GM23338 (cell line): ENCODE results near the gene GRIK4. TPM values are rescaled to one million over a fixed set of nuclear protein-coding genes. Genes with fewer than 3 reads are reported as not detected.

Experiments used
- ATAC-seq: fragments of 200-7000 bp; cut with Tn5 transposase; 3 replicates; pipeline ENCODE4 v1.9.1; 2020
- DNase-seq: peaks from one replicate; pipeline ENCODE4 v3.0.0-alpha.2; 2015; ENCODE audit warnings: low spot score
- H2AFZ ChIP-seq: fragments of 200-600 bp; sonication (generic); 2 replicates; pipeline ENCODE4 v1.8.0; 2016; ENCODE audit warnings: antibody characterized with exemption, mild to moderate bottlenecking, moderate library complexity
- H3F3A ChIP-seq: fragments of 200-600 bp; sonication (generic); replicated peaks from 2 replicates; pipeline ENCODE4 v1.8.0; 2017; ENCODE audit warnings: antibody characterized with exemption, mixed run types, low read depth
- H3K27ac ChIP-seq: fragments of 200-600 bp; sonication (generic); 2 replicates; pipeline ENCODE4 v1.6.1; 2016; ENCODE audit warnings: low read depth
- H3K27me3 ChIP-seq: fragments of 200-600 bp; sonication (generic); 2 replicates; pipeline ENCODE4 v1.8.0; 2016; ENCODE audit warnings: mild to moderate bottlenecking, mixed run types, moderate library complexity; ENCODE audit not compliant: insufficient read depth
- H3K36me3 ChIP-seq: fragments of 200-600 bp; sonication (generic); 2 replicates; pipeline ENCODE4 v1.8.0; 2016; ENCODE audit warnings: mild to moderate bottlenecking; ENCODE audit not compliant: insufficient read depth
- H3K4me1 ChIP-seq: fragments of 200-600 bp; sonication (generic); 2 replicates; pipeline ENCODE4 v1.8.0; 2016; ENCODE audit warnings: mild to moderate bottlenecking, moderate library complexity; ENCODE audit not compliant: insufficient read depth
- H3K4me2 ChIP-seq: fragments of 200-600 bp; sonication (generic); 2 replicates; pipeline ENCODE4 v1.7.1; 2017; ENCODE audit warnings: mixed run types
- H3K4me3 ChIP-seq: fragments of 200-600 bp; sonication (generic); 2 replicates; pipeline ENCODE4 v1.6.1; 2016; ENCODE audit warnings: mixed run types
- H3K79me2 ChIP-seq: fragments of 200-600 bp; sonication (generic); replicated peaks from 2 replicates; pipeline ENCODE4 v1.8.0; 2017; ENCODE audit warnings: mild to moderate bottlenecking; ENCODE audit not compliant: insufficient read depth
- H3K9me2 ChIP-seq: fragments of 200-600 bp; sonication (generic); 2 replicates; pipeline ENCODE4 v1.8.0; 2017; ENCODE audit not compliant: insufficient read depth
- H4K20me1 ChIP-seq: fragments of 200-600 bp; sonication (generic); replicated peaks from 2 replicates; pipeline ENCODE4 v1.8.0; 2017; ENCODE audit warnings: mild to moderate bottlenecking; ENCODE audit not compliant: insufficient read depth
- H3K27ac Mint-ChIP-seq: 2 replicates; pipeline ENCODE4 v1.8.0; 2020; ENCODE audit warnings: inconsistent platforms, mild to moderate bottlenecking, moderate library complexity, mixed read lengths
- H3K27me3 Mint-ChIP-seq: 3 replicates; pipeline ENCODE4 v1.8.0; 2022; ENCODE audit warnings: low read depth, mild to moderate bottlenecking, moderate library complexity, mixed read lengths, inconsistent platforms; ENCODE audit not compliant: insufficient read depth, poor library complexity
- H3K36me3 Mint-ChIP-seq: 3 replicates; pipeline ENCODE4 v1.8.0; 2021; ENCODE audit warnings: low read depth, mild to moderate bottlenecking, inconsistent platforms, moderate library complexity, mixed read lengths
- H3K4me1 Mint-ChIP-seq: 3 replicates; pipeline ENCODE4 v1.8.0; 2020; ENCODE audit warnings: mild to moderate bottlenecking, inconsistent platforms, mixed read lengths
- H3K4me3 Mint-ChIP-seq: 3 replicates; pipeline ENCODE4 v1.8.0; 2021; ENCODE audit warnings: moderate library complexity, mild to moderate bottlenecking, inconsistent platforms, mixed read lengths
- H3K9me3 Mint-ChIP-seq: 3 replicates; pipeline ENCODE4 v1.8.0; 2020; ENCODE audit warnings: moderate library complexity, mild to moderate bottlenecking, inconsistent platforms, mixed read lengths
- CTCF ChIP-seq, 2 experiments: fragments of 200-600 bp in 1 of 2; sonication (generic) in 1 of 2; conservative IDR thresholded peaks; 2 replicates each; pipeline versions ENCODE4 v1.5.1 to v1.6.1; 2016 to 2017; ENCODE audit warnings: antibody characterized with exemption in 2 of 2, low read depth in 2 of 2, mild to moderate bottlenecking in 2 of 2, moderate library complexity in 1 of 2
- NANOG ChIP-seq: IDR thresholded peaks from 2 replicates; pipeline ENCODE4 v1.6.1; 2016; ENCODE audit warnings: antibody characterized with exemption, borderline replicate concordance
- REST ChIP-seq: IDR thresholded peaks from one replicate; pipeline ENCODE4 v1.6.1; 2018; ENCODE audit warnings: antibody characterized with exemption; ENCODE audit not compliant: unreplicated experiment
- ZNF114 ChIP-seq: fragments of 250-450 bp; sonication (Bioruptor Pico); IDR thresholded peaks from 2 replicates; pipeline ENCODE4 v1.5.0; 2020; ENCODE audit warnings: mild to moderate bottlenecking, moderate library complexity
- ZNF462 ChIP-seq: fragments of 250-450 bp; sonication (Bioruptor Pico); IDR thresholded peaks from 2 replicates; pipeline ENCODE4 v1.5.0; 2020; ENCODE audit warnings: mild to moderate bottlenecking, moderate library complexity
- polyA plus RNA-seq: library from polyadenylated mRNA; unstranded; fragments of >200 nt; fragmentation: Nextera tagmentation; extraction: Ambion mirVana; gene quantifications from 2 replicates; pipeline ENCODE4 v1.2.1, GENCODE V29; 2016
- total RNA-seq: library from RNA; depleted of rRNA; stranded (reverse); fragments of >200 nt; shearing (Covaris generic); gene quantifications from 2 replicates; pipeline ENCODE4 v1.2.3, GENCODE V29; 2014

The GRIK4 gene
- total and polyA plus RNA-seq, 2 experiments from 2014 or later, result 0.63 to 2.2 TPM

GRCh38 chr11:120769906-120770305, 258.4 kb downstream of the GRIK4 start (continued):
- TF ChIP-seq REST (no peak), ZNF114 (no peak)

- H3K36me3 ChIP-seq, result peaks cover 12% of the 10 kb centered on the region; the same call in 1 of the 2 replicates
- TF ChIP-seq NANOG (peak; percentile 44; the same call in 1 of the 2 replicates), ZNF462 (CRISPR knock-in tag) (peak; percentile 5; the same call in 1 of the 2 replicates), CTCF (conservative IDR thresholded peaks at IDR 0.05; ENCODE audit: low read depth in 2 of 2) (no peak)
- Mint-ChIP-seq H3K27ac (no peak overlapping the region), H3K9me3 (peaks cover 33% of the 10 kb centered on the region), H3K36me3 (peaks cover 31% of the 10 kb centered on the region), H3K4me1 (peaks cover 23% of the 10 kb centered on the region), H3K4me3 (no peak overlapping the region), H3K27me3 (no peaks in the 10 kb centered on the region)
- H3K4me3 ChIP-seq, result no peak overlapping the region
- DNase-seq (peak; percentile 68), ATAC-seq (peak; percentile 74)
- H2AFZ ChIP-seq, result no peak overlapping the region
- H3K79me2 ChIP-seq, result no peaks in the 10 kb centered on the region
- no peaks in the 10 kb centered on the region for H3K27me3 ChIP-seq
- peaks cover 7% of the 10 kb centered on the region for H3K9me2 ChIP-seq
- H3K4me2 ChIP-seq, result 0 out of 2 replicates have a peak overlapping the region, but pooled peaks have one; percentile 6
- no peaks in the 10 kb centered on the region for H3F3A ChIP-seq
- H3K27ac ChIP-seq, result peak overlapping the region; percentile 64
- no peaks in the 10 kb centered on the region for H4K20me1 ChIP-seq
- peaks cover 21% of the 10 kb centered on the region for H3K4me1 ChIP-seq
Observed at GRCh38 chr11:120771551-120772060, 260.1 kb downstream of the GRIK4 start.
